ENCODE data around the gene OBI1.

The OBI1 gene

DNA sequence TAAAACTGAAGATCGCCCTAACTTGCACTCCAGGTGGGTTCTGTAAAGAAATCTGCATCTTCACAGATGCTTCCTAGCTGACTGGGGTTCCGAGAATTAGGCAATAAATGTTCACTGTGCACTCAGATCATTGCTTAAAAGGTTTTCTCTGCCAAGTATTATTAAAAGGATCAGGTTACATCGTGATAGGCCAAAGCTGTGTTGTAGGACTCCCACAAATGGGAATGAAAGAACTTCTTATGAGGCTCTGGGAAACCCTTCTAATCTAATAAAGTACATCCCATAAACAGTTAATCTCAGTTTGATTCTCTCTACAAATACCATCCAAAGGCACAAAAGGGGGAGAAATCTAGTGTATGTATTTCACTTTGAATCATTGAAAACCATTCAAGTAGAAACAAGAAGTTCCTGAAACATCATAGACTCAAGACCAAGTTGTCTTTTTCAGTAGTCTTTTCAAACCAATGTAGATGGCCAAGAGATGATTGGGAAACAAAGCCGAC lies 48.5 kb downstream of the OBI1 start:
- Histone ChIP-seq H4K20me1 (ENCODE audit: insufficient read depth, low read length) (no peaks in the 10 kb centered on the region), H3K27ac (ENCODE audit: low read depth, low read length, poor library complexity, severe bottlenecking) (no peak overlapping the region)
- TF ChIP-seq, protein P1, sequence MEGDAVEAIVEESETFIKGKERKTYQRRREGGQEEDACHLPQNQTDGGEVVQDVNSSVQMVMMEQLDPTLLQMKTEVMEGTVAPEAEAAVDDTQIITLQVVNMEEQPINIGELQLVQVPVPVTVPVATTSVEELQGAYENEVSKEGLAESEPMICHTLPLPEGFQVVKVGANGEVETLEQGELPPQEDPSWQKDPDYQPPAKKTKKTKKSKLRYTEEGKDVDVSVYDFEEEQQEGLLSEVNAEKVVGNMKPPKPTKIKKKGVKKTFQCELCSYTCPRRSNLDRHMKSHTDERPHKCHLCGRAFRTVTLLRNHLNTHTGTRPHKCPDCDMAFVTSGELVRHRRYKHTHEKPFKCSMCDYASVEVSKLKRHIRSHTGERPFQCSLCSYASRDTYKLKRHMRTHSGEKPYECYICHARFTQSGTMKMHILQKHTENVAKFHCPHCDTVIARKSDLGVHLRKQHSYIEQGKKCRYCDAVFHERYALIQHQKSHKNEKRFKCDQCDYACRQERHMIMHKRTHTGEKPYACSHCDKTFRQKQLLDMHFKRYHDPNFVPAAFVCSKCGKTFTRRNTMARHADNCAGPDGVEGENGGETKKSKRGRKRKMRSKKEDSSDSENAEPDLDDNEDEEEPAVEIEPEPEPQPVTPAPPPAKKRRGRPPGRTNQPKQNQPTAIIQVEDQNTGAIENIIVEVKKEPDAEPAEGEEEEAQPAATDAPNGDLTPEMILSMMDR (IDR thresholded peaks at IDR 0.05; ENCODE audit: low read length) = no peak
- TF ChIP-seq EZH2 (IDR thresholded peaks at IDR 0.05; ENCODE audit: borderline replicate concordance, low read length) = no peak

DNA sequence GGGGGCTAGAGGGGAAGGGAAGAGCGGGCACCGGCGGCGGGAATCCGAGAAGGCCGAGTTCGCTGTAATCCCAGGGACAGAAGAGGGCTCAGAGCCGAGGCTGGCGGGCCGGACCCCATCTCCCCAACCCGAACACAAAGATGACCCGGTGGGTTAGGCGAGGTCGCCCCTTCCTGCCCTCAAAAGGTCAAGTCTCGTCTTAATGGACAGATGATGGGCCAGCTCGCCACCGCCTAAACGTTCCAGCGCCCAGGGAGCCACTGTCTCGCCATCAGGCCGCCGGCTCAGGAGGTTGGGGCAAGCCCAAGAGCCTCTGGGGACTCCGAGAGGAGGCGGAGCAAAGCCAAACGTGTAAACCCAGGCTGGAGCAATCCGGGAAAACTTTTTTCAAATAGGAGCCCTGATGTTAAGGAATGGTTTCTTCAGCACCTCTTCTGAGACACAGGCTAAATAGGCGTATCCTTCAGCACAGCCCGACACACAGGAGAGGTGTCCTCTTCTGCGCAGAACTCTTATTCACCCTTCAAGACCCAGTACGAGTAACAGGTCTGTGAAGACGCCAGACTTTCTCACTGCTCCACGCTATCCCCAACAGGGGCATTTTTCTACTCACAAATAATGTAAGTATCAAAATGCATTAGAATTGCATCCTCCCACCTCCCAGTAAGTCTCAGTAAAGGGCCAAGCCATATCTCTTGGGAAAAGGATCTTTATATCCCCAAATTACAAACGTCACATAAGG lies 49.3 kb downstream of the OBI1 start:
- Histone ChIP-seq H3K4me1 (ENCODE audit: insufficient read depth, low read length, severe bottlenecking) (no peaks in the 10 kb centered on the region), H3F3A (ENCODE audit: insufficient read depth, low read length) (no peaks in the 10 kb centered on the region), H3K9ac (ENCODE audit: low read length) (no peak overlapping the region), H4K20me1 (ENCODE audit: insufficient read depth, low read length) (no peaks in the 10 kb centered on the region), H2AFZ (ENCODE audit: low read length) (no peak overlapping the region), H3K9me2 (ENCODE audit: low read depth, low read length) (no peaks in the 10 kb centered on the region), H3K79me2 (ENCODE audit: insufficient read depth, low read length) (no peaks in the 10 kb centered on the region), H3K27ac (ENCODE audit: low read depth, low read length, poor library complexity, severe bottlenecking) (no peak overlapping the region), H3K4me3 (ENCODE audit: low read depth, low read length, poor library complexity, severe bottlenecking) (peak overlapping the region; percentile 32), H3K9me3 (ENCODE audit: low read length) (no peaks in the 10 kb centered on the region), H3K4me2 (ENCODE audit: low read length) (peak overlapping the region; percentile 44), H3K36me3 (ENCODE audit: insufficient read depth, low read length) (peaks cover 7% of the 10 kb centered on the region), H3K27me3 (ENCODE audit: insufficient read depth, low read length) (no peaks in the 10 kb centered on the region)
- TF ChIP-seq, protein P1 (IDR thresholded peaks at IDR 0.05; ENCODE audit: low read length) = no peak
- TF ChIP-seq EZH2 (IDR thresholded peaks at IDR 0.05; ENCODE audit: borderline replicate concordance, low read length) = no peak

More for the DNA sequence above, 48.5 kb downstream of the OBI1 start:
- no peaks in the 10 kb centered on the region for H3F3A ChIP-seq (ENCODE audit: insufficient read depth, low read length)
- H3K79me2 ChIP-seq (ENCODE audit: insufficient read depth, low read length) = no peaks in the 10 kb centered on the region
- no peak overlapping the region for H3K9ac ChIP-seq (ENCODE audit: low read length)
- no peak overlapping the region for H3K4me2 ChIP-seq (ENCODE audit: low read length)
- H3K9me3 ChIP-seq (ENCODE audit: low read length) = no peaks in the 10 kb centered on the region
- peaks cover 15% of the 10 kb centered on the region for H3K36me3 ChIP-seq (ENCODE audit: insufficient read depth, low read length)
- no peak overlapping the region for H2AFZ ChIP-seq (ENCODE audit: low read length)
- no peaks in the 10 kb centered on the region for H3K9me2 ChIP-seq (ENCODE audit: low read depth, low read length)
- no peaks in the 10 kb centered on the region for H3K4me1 ChIP-seq (ENCODE audit: insufficient read depth, low read length, severe bottlenecking)
- H3K4me3 ChIP-seq (ENCODE audit: low read depth, low read length, poor library complexity, severe bottlenecking) = no peak overlapping the region
- H3K27me3 ChIP-seq (ENCODE audit: insufficient read depth, low read length) = no peaks in the 10 kb centered on the region

DNA sequence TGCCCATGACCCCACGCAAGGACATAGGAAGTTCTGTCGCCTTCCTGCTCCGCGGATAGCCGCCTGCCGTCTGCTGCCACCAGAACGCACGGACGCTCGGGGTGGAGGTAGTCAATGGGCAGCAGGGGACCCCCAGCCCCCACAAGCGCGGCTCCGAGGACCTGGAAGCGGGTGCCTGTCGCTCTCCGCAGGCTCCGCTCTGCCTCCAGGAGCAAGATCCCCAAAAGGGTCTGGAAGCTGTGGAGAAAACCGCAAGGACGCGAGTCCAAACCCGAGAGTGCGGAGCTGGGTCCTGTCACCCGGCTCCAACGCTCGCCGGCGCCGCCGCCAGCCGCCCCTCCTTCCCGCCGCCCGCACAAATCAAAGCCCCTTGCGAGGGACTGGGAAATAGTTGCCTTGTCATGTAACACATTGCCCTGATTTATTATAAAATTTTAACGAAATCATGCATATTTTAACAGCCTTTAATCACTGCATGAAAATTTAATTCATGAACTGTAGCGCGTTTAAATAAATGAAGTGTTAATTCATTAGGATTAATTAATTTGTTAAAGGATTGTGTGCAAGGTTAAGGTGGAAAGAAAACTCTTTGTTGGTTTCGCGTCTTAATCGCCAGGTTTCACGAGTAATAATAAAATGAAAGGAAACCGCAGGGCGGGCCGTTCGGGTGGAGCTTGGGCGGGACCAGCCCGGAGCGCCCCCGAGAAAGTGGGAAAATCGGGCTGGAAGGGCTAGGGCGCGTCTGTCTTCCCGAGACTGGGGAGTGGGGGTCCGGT lies 50.1 kb downstream of the OBI1 start:
- Histone ChIP-seq H3K27ac (ENCODE audit: low read depth, low read length, poor library complexity, severe bottlenecking) (no peak overlapping the region), H3K36me3 (ENCODE audit: insufficient read depth, low read length) (no peaks in the 10 kb centered on the region), H3K9me2 (ENCODE audit: low read depth, low read length) (no peaks in the 10 kb centered on the region), H3K79me2 (ENCODE audit: insufficient read depth, low read length) (no peaks in the 10 kb centered on the region), H3K27me3 (ENCODE audit: insufficient read depth, low read length) (no peaks in the 10 kb centered on the region), H3K4me1 (ENCODE audit: insufficient read depth, low read length, severe bottlenecking) (peaks cover 6% of the 10 kb centered on the region), H3F3A (ENCODE audit: insufficient read depth, low read length) (no peaks in the 10 kb centered on the region), H3K9ac (ENCODE audit: low read length) (no peak overlapping the region), H2AFZ (ENCODE audit: low read length) (no peak overlapping the region), H3K9me3 (ENCODE audit: low read length) (no peaks in the 10 kb centered on the region), H3K4me2 (ENCODE audit: low read length) (peak overlapping the region; percentile 44), H3K4me3 (ENCODE audit: low read depth, low read length, poor library complexity, severe bottlenecking) (peak overlapping the region; percentile 32), H4K20me1 (ENCODE audit: insufficient read depth, low read length) (no peaks in the 10 kb centered on the region)
- TF ChIP-seq EZH2 (IDR thresholded peaks at IDR 0.05; ENCODE audit: borderline replicate concordance, low read length) = no peak
- TF ChIP-seq, protein P1 (IDR thresholded peaks at IDR 0.05; ENCODE audit: low read length) = no peak
